ENCODE measurements around the gene SLC43A3.

Gene SLC43A3

GRCh38 chr11:57426929-57427726 lies at the start of gene SLC43A3:
Gene SLC43A3, minus strand, starts transcription at chr11:57427121. Its CDS starts 949 bp downstream, at chr11:57426172.
- DNase-seq (ENCODE audit: low read depth): peak; percentile 84

GRCh38 chr11:57476047-57476756 lies 49.3 kb upstream of the SLC43A3 start:
- DNase-seq (ENCODE audit: low read depth): peak; percentile 30

- DNase-seq (ENCODE audit: low read depth): no peak
Observed at GRCh38 chr11:57475671-57476046, 48.7 kb upstream of the SLC43A3 start.

GRCh38 chr11:57475191-57475590 lies 48.3 kb upstream of the SLC43A3 start:
- no peak for DNase-seq (ENCODE audit: low read depth)

GRCh38 chr11:57474803-57475115 lies 47.8 kb upstream of the SLC43A3 start:
- no peak for DNase-seq (ENCODE audit: low read depth)

- no peak for DNase-seq (ENCODE audit: low read depth)
Observed at GRCh38 chr11:57474017-57474802, 47.3 kb upstream of the SLC43A3 start.

GRCh38 chr11:57473285-57473841 lies 46.4 kb upstream of the SLC43A3 start:
- no peak for DNase-seq (ENCODE audit: low read depth)

GRCh38 chr11:57471496-57471895 lies 44.6 kb upstream of the SLC43A3 start:
- no peak for DNase-seq (ENCODE audit: low read depth)

- no peak for DNase-seq (ENCODE audit: low read depth)
Observed at GRCh38 chr11:57469268-57469667, 42.3 kb upstream of the SLC43A3 start.

- DNase-seq (ENCODE audit: low read depth): no peak
Observed at GRCh38 chr11:57468276-57468675, 41.4 kb upstream of the SLC43A3 start.

GRCh38 chr11:57467508-57468157 lies 40.7 kb upstream of the SLC43A3 start:
- no peak for DNase-seq (ENCODE audit: low read depth)

- no peak for DNase-seq (ENCODE audit: low read depth)
Observed at GRCh38 chr11:57466680-57467079, 39.8 kb upstream of the SLC43A3 start.

- DNase-seq (ENCODE audit: low read depth): no peak
Observed at GRCh38 chr11:57464539-57465181, 37.7 kb upstream of the SLC43A3 start.

- DNase-seq (ENCODE audit: low read depth): no peak
Observed at GRCh38 chr11:57463671-57464538, 37.0 kb upstream of the SLC43A3 start.

GRCh38 chr11:57462597-57462996 lies 35.7 kb upstream of the SLC43A3 start:
- DNase-seq (ENCODE audit: low read depth): no peak

- no peak for DNase-seq (ENCODE audit: low read depth)
Observed at GRCh38 chr11:57461841-57462489, 35.0 kb upstream of the SLC43A3 start.

GRCh38 chr11:57460758-57461749 lies 34.1 kb upstream of the SLC43A3 start:
- DNase-seq (ENCODE audit: low read depth): no peak

GRCh38 chr11:57460022-57460757 lies 33.3 kb upstream of the SLC43A3 start, which contains the start of gene RTN4RL2:
Gene RTN4RL2, plus strand, starts transcription at chr11:57460528. Its CDS starts 338 bp downstream, at chr11:57460866.
- peak; percentile 42 for DNase-seq (ENCODE audit: low read depth)
